ENCODE measurements around the gene DNAJC30.

DNA sequence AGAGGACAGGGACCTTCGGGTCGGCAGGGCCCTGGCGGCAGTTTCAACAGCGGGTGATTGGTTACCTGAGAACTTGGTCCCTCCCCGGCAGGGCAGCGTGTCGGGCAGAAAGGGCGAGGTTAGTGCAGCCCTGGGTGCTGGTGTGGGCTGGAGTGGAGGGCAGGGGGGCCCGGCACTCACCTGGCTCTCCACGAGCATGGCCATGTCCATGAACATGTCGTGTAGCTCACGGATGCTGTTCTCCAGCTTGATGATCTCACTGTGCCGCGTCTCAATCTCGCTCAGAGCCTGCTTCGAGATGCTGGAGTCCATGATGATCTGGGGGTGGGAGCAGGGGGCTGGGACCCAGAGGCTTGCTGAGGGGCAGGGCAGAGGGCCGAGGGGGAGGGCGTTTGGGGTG, 19.4 kb upstream of the DNAJC30 start:
- TF ChIP-seq MYBL2 (CRISPR knock-in tag; IDR thresholded peaks at IDR 0.05), result no peak
- no peak for TF ChIP-seq CTCF (IDR thresholded peaks at IDR 0.05)
- TF ChIP-seq, protein P1, sequence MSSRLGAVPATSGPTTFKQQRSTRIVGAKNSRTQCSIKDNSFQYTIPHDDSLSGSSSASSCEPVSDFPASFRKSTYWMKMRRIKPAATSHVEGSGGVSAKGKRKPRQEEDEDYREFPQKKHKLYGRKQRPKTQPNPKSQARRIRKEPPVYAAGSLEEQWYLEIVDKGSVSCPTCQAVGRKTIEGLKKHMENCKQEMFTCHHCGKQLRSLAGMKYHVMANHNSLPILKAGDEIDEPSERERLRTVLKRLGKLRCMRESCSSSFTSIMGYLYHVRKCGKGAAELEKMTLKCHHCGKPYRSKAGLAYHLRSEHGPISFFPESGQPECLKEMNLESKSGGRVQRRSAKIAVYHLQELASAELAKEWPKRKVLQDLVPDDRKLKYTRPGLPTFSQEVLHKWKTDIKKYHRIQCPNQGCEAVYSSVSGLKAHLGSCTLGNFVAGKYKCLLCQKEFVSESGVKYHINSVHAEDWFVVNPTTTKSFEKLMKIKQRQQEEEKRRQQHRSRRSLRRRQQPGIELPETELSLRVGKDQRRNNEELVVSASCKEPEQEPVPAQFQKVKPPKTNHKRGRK (CRISPR knock-in tag; IDR thresholded peaks at IDR 0.05; ENCODE audit: borderline replicate concordance), result no peak
- no peak for TF ChIP-seq TEAD4 (CRISPR knock-in tag; IDR thresholded peaks at IDR 0.05)
- no peak for TF ChIP-seq TCF7 (CRISPR knock-in tag; IDR thresholded peaks at IDR 0.05; ENCODE audit: low read depth)
- TF ChIP-seq ETV6 (CRISPR knock-in tag; IDR thresholded peaks at IDR 0.05), result no peak
- TF ChIP-seq ZNF263 (CRISPR knock-in tag; IDR thresholded peaks at IDR 0.05; ENCODE audit: low read depth), result no peak
- TF ChIP-seq FOXP4 (CRISPR knock-in tag; IDR thresholded peaks at IDR 0.05), result no peak
- TF ChIP-seq ZBTB21 (CRISPR knock-in tag; IDR thresholded peaks at IDR 0.05; ENCODE audit: borderline replicate concordance), result no peak
- TF ChIP-seq, protein P2, sequence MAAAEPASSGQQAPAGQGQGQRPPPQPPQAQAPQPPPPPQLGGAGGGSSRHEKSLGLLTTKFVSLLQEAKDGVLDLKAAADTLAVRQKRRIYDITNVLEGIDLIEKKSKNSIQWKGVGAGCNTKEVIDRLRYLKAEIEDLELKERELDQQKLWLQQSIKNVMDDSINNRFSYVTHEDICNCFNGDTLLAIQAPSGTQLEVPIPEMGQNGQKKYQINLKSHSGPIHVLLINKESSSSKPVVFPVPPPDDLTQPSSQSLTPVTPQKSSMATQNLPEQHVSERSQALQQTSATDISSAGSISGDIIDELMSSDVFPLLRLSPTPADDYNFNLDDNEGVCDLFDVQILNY (CRISPR knock-in tag; IDR thresholded peaks at IDR 0.05), result no peak
- TF ChIP-seq JUN (CRISPR knock-in tag; IDR thresholded peaks at IDR 0.05), result no peak
- TF ChIP-seq, protein P3, sequence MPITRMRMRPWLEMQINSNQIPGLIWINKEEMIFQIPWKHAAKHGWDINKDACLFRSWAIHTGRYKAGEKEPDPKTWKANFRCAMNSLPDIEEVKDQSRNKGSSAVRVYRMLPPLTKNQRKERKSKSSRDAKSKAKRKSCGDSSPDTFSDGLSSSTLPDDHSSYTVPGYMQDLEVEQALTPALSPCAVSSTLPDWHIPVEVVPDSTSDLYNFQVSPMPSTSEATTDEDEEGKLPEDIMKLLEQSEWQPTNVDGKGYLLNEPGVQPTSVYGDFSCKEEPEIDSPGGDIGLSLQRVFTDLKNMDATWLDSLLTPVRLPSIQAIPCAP (CRISPR knock-in tag; IDR thresholded peaks at IDR 0.05), result no peak
